Liver (tissue), 9 donors: Measurements from ENCODE around the gene PTK6. TPM values are rescaled to one million over a fixed set of nuclear protein-coding genes. Genes with fewer than 3 reads are reported as not detected.

Source experiments
- DNase-seq: peaks from one replicate; pipeline ENCODE4 v3.0.0-alpha.2; 2017; ENCODE audit warnings: low spot score
- H3K27ac ChIP-seq, 2 donors: one replicate each; pipeline ENCODE4 v1.7.0; 2013; ENCODE audit warnings: inconsistent platforms in 2 of 2, low read length in 2 of 2, control low read depth in 1 of 2, low read depth in 1 of 2, mild to moderate bottlenecking in 1 of 2
- H3K27me3 ChIP-seq, 4 donors: one replicate each; pipeline versions ENCODE4 v1.6.1 to v1.7.0; 2013; ENCODE audit warnings: low read length in 3 of 4, inconsistent platforms in 1 of 4, mild to moderate bottlenecking in 1 of 4, moderate library complexity in 1 of 4; ENCODE audit not compliant: control insufficient read depth in 4 of 4, insufficient read depth in 4 of 4
- H3K36me3 ChIP-seq, 4 donors: one replicate each; pipeline versions ENCODE4 v1.6.1 to v1.7.0; 2013; ENCODE audit warnings: low read length in 3 of 4, mild to moderate bottlenecking in 3 of 4, low read depth in 1 of 4, moderate library complexity in 1 of 4; ENCODE audit not compliant: control insufficient read depth in 4 of 4, insufficient read depth in 3 of 4
- H3K4me1 ChIP-seq, 4 donors: one replicate each; pipeline versions ENCODE4 v1.6.1 to v1.7.0; 2013; ENCODE audit warnings: low read length in 3 of 4, mild to moderate bottlenecking in 3 of 4, moderate library complexity in 1 of 4; ENCODE audit not compliant: control insufficient read depth in 4 of 4, insufficient read depth in 4 of 4
- H3K4me3 ChIP-seq, 3 donors: one replicate each; pipeline versions ENCODE4 v1.6.1 to v1.7.0; 2013; ENCODE audit warnings: low read length in 3 of 3, control low read depth in 1 of 3, low read depth in 1 of 3, mild to moderate bottlenecking in 1 of 3
- H3K9ac ChIP-seq, 2 donors: one replicate each; pipeline ENCODE4 v1.7.0; 2013; ENCODE audit warnings: low read length in 2 of 2, mild to moderate bottlenecking in 2 of 2, moderate library complexity in 2 of 2, control low read depth in 1 of 2, low read depth in 1 of 2
- H3K9me3 ChIP-seq, 4 donors: one replicate each; pipeline versions ENCODE4 v1.6.1 to v1.7.0; 2013; ENCODE audit warnings: low read length in 3 of 4; ENCODE audit not compliant: control insufficient read depth in 4 of 4
- EGR1 ChIP-seq, 2 donors: IDR thresholded peaks; 2 replicates each; pipeline ENCODE4 v1.6.1; 2016 to 2018; ENCODE audit warnings: antibody characterized with exemption in 2 of 2, low read depth in 2 of 2
- FOXA1 ChIP-seq: IDR thresholded peaks from 2 replicates; pipeline ENCODE4 v1.6.1; 2016; ENCODE audit warnings: antibody characterized with exemption
- FOXA2 ChIP-seq: IDR thresholded peaks from 2 replicates; pipeline ENCODE4 v1.6.1; 2016; ENCODE audit warnings: antibody characterized with exemption
- GABPA ChIP-seq, 2 donors: IDR thresholded peaks in 1 of 2; conservative IDR thresholded peaks in 1 of 2; 2 replicates each; pipeline ENCODE4 v1.6.1; 2016; ENCODE audit warnings: antibody characterized with exemption in 2 of 2, mild to moderate bottlenecking in 1 of 2, moderate library complexity in 1 of 2
- HNF4A ChIP-seq, 2 donors: conservative IDR thresholded peaks; 2 replicates each; pipeline ENCODE4 v1.6.1; 2016; ENCODE audit warnings: antibody characterized with exemption in 2 of 2, mild to moderate bottlenecking in 2 of 2
- HNF4G ChIP-seq: IDR thresholded peaks from 2 replicates; pipeline ENCODE4 v1.6.1; 2016; ENCODE audit warnings: antibody characterized with exemption
- JUND ChIP-seq, 2 donors: IDR thresholded peaks; 2 replicates each; pipeline ENCODE4 v1.6.1; 2016; ENCODE audit warnings: antibody characterized with exemption in 2 of 2
- NR2F2 ChIP-seq: IDR thresholded peaks from 2 replicates; pipeline ENCODE4 v1.6.1; 2016; ENCODE audit warnings: antibody characterized with exemption
- RAD21 ChIP-seq, 2 donors: IDR thresholded peaks; 2 replicates each; pipeline ENCODE4 v1.6.1; 2016; ENCODE audit warnings: antibody characterized with exemption in 2 of 2, mild to moderate bottlenecking in 2 of 2
- RXRA ChIP-seq, 2 donors: IDR thresholded peaks; 2 replicates each; pipeline ENCODE4 v1.6.1; 2017 to 2018; ENCODE audit warnings: antibody characterized with exemption in 2 of 2, mild to moderate bottlenecking in 1 of 2
- SP1 ChIP-seq: IDR thresholded peaks from 2 replicates; pipeline ENCODE4 v1.6.1; 2018; ENCODE audit warnings: antibody characterized with exemption, mild to moderate bottlenecking
- TAF1 ChIP-seq: conservative IDR thresholded peaks from 2 replicates; pipeline ENCODE4 v1.6.1; 2016; ENCODE audit warnings: antibody characterized with exemption, mild to moderate bottlenecking
- YY1 ChIP-seq: IDR thresholded peaks from 2 replicates; pipeline ENCODE4 v1.6.1; 2016; ENCODE audit warnings: antibody characterized with exemption, mild to moderate bottlenecking
- WGBS: extraction: QIAGEN DNeasy Blood & Tissue Kit; methylation state at CpG from one replicate; pipeline ENCODE4 v1.1.7; 2013; 5-methylcytosine and 5-hydroxymethylcytosine counted together
- polyA plus RNA-seq, 2 donors: library from polyadenylated mRNA; stranded (reverse) in 1 of 2; unstranded in 1 of 2; fragments of 200-250 nt in 1 of 2; fragments of >200 nt in 1 of 2; fragmentation: Nextera tagmentation in 1 of 2; extraction: Ambion mirVana in 1 of 2; gene quantifications; one replicate each; pipeline versions ENCODE4 v1.2.1 to v1.2.3, GENCODE V29; 2013 to 2015
- total RNA-seq, 2 donors: library from RNA; depleted of rRNA; stranded (reverse); fragments of >200 nt; gene quantifications; one replicate each; pipeline ENCODE4 v1.2.3, GENCODE V29; 2014
- TF ChIP-seq, protein P1 (sequence below): fragments of 150-350 bp; IDR thresholded peaks from 2 replicates; pipeline ENCODE4 v1.5.1; 2017; ENCODE audit warnings: improper control_type of control experiment, low read depth, low read length; ENCODE audit not compliant: missing input control
- TF ChIP-seq, protein P2 (sequence below): IDR thresholded peaks from 2 replicates; pipeline ENCODE4 v1.6.1; 2016; ENCODE audit warnings: antibody characterized with exemption
- TF ChIP-seq, protein P3 (sequence below): IDR thresholded peaks from 2 replicates; pipeline ENCODE4 v1.6.1; 2016; ENCODE audit warnings: antibody characterized with exemption
- TF ChIP-seq, protein P4 (sequence below): IDR thresholded peaks from 2 replicates; pipeline ENCODE4 v1.6.1; 2016; ENCODE audit warnings: antibody characterized with exemption, mild to moderate bottlenecking
- TF ChIP-seq, protein P5 (sequence below): IDR thresholded peaks from 2 replicates; pipeline ENCODE4 v1.6.1; 2016; ENCODE audit warnings: antibody characterized with exemption
- donor health status: healthy.
- donor health status: healthy.
- donor health status: healthy.
- donor health status: healthy.
- donor health status: healthy.

PTK6 gene
- 1 to 10 TPM in 1 of 2 donors, under 1 TPM in 1; 0.05 to 1.2 TPM for total RNA-seq
- under 1 TPM; 0.11 to 0.36 TPM for polyA plus RNA-seq

DNA sequence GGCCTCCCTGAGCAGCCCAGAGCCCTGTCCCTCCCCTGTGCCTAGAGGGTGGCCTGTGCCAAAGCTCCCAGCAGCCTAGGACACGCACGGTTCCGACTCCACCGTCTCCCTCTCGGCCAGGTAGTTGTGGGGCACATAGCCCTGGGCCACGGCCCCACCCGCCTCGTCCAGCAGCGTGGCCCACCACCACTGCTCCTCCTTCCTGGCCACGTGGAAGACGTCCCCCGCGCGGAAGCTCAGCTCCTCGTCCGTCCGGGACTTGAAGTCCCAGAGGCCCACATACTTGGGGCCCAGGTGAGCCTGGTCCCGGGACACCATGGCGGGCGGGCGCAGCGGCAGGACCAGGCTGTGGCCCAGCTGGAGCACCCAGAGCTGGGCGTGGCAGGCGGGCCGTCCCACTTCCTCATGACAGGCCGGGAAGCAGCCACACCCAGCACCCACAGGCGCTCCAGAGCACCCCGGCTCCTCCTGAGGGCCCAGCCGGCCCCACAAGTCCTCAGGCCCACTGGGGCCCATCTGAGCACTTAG lies at the start of gene PTK6:
TSS of gene PTK6 (minus strand) at position 380 of the 528 bp plus-strand sequence. CDS start at position 318, 62 bp downstream.
- no peaks in the 10 kb centered on the region for H3K9me3 ChIP-seq

DNA sequence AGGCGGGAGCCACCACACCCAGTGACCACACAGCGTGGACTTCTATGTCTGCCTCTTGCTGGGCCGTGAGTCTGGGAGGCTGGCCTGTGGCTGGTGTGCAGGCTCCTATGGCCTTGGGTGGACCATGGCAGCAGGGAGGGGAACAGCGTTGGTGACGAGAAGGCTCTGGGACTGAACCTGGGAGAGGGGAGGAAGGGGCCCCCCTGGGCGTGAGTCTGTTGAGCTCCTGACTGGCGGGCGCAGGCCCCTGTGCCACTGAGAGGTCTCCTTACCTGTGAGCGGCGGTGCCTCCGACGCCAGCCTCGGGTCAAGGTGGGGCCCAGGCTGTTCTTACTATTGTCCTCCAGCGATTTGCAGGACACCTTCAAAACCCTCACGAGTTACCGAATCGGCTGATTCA lies 49.6 kb upstream of the PTK6 start:
- Histone ChIP-seq H3K4me1 (no peaks in the 10 kb centered on the region), H3K27ac (no peak overlapping the region), H3K36me3 (peaks cover 0 to 24% (median 9%) of the 10 kb centered on the region in 4 donors), H3K9me3 (no peaks in the 10 kb centered on the region), H3K27me3 (no peaks in the 10 kb centered on the region), H3K4me3 (no peak overlapping the region), H3K9ac (no peak overlapping the region)
- WGBS, result 96% methylated on average over 17 of the region's 17 CpGs
- TF ChIP-seq, protein P1, sequence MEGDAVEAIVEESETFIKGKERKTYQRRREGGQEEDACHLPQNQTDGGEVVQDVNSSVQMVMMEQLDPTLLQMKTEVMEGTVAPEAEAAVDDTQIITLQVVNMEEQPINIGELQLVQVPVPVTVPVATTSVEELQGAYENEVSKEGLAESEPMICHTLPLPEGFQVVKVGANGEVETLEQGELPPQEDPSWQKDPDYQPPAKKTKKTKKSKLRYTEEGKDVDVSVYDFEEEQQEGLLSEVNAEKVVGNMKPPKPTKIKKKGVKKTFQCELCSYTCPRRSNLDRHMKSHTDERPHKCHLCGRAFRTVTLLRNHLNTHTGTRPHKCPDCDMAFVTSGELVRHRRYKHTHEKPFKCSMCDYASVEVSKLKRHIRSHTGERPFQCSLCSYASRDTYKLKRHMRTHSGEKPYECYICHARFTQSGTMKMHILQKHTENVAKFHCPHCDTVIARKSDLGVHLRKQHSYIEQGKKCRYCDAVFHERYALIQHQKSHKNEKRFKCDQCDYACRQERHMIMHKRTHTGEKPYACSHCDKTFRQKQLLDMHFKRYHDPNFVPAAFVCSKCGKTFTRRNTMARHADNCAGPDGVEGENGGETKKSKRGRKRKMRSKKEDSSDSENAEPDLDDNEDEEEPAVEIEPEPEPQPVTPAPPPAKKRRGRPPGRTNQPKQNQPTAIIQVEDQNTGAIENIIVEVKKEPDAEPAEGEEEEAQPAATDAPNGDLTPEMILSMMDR, result no peak
- TF ChIP-seq TAF1, result no peak
- no peak for TF ChIP-seq FOXA1
- no peak for TF ChIP-seq JUND (IDR thresholded peaks at IDR 0.05)
- TF ChIP-seq, protein P2, sequence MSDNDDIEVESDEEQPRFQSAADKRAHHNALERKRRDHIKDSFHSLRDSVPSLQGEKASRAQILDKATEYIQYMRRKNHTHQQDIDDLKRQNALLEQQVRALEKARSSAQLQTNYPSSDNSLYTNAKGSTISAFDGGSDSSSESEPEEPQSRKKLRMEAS, result no peak
- no peak for TF ChIP-seq NR2F2
- TF ChIP-seq RXRA (IDR thresholded peaks at IDR 0.05), result no peak
- TF ChIP-seq HNF4A (conservative IDR thresholded peaks at IDR 0.05), result no peak
- TF ChIP-seq EGR1 (IDR thresholded peaks at IDR 0.05; ENCODE audit: low read depth in 2 of 2), result no peak
- no peak for TF ChIP-seq GABPA (IDR thresholded peaks at IDR 0.05 in 1 of 2, conservative IDR thresholded peaks at IDR 0.05 in 1 of 2)
- TF ChIP-seq, protein P3, sequence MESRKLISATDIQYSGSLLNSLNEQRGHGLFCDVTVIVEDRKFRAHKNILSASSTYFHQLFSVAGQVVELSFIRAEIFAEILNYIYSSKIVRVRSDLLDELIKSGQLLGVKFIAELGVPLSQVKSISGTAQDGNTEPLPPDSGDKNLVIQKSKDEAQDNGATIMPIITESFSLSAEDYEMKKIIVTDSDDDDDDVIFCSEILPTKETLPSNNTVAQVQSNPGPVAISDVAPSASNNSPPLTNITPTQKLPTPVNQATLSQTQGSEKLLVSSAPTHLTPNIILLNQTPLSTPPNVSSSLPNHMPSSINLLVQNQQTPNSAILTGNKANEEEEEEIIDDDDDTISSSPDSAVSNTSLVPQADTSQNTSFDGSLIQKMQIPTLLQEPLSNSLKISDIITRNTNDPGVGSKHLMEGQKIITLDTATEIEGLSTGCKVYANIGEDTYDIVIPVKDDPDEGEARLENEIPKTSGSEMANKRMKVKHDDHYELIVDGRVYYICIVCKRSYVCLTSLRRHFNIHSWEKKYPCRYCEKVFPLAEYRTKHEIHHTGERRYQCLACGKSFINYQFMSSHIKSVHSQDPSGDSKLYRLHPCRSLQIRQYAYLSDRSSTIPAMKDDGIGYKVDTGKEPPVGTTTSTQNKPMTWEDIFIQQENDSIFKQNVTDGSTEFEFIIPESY, result no peak
- TF ChIP-seq FOXA2, result no peak
- TF ChIP-seq, protein P4, sequence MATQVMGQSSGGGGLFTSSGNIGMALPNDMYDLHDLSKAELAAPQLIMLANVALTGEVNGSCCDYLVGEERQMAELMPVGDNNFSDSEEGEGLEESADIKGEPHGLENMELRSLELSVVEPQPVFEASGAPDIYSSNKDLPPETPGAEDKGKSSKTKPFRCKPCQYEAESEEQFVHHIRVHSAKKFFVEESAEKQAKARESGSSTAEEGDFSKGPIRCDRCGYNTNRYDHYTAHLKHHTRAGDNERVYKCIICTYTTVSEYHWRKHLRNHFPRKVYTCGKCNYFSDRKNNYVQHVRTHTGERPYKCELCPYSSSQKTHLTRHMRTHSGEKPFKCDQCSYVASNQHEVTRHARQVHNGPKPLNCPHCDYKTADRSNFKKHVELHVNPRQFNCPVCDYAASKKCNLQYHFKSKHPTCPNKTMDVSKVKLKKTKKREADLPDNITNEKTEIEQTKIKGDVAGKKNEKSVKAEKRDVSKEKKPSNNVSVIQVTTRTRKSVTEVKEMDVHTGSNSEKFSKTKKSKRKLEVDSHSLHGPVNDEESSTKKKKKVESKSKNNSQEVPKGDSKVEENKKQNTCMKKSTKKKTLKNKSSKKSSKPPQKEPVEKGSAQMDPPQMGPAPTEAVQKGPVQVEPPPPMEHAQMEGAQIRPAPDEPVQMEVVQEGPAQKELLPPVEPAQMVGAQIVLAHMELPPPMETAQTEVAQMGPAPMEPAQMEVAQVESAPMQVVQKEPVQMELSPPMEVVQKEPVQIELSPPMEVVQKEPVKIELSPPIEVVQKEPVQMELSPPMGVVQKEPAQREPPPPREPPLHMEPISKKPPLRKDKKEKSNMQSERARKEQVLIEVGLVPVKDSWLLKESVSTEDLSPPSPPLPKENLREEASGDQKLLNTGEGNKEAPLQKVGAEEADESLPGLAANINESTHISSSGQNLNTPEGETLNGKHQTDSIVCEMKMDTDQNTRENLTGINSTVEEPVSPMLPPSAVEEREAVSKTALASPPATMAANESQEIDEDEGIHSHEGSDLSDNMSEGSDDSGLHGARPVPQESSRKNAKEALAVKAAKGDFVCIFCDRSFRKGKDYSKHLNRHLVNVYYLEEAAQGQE, result no peak
- TF ChIP-seq HNF4G, result no peak
- TF ChIP-seq, protein P5, sequence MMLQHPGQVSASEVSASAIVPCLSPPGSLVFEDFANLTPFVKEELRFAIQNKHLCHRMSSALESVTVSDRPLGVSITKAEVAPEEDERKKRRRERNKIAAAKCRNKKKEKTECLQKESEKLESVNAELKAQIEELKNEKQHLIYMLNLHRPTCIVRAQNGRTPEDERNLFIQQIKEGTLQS, result no peak
- no peak for TF ChIP-seq SP1
- no peak for TF ChIP-seq RAD21 (IDR thresholded peaks at IDR 0.05)
- no peak for TF ChIP-seq YY1
- DNase-seq, result no peak

More for the DNA sequence above, at the start of gene PTK6:
- no peak for DNase-seq
- Histone ChIP-seq H3K27ac (peak within 1 kb of the TSS; percentile 57 to 63), H3K4me1 (peaks cover 10 to 28% (median 19%) of the 10 kb centered on the region in 4 donors), H3K9ac (peak within 1 kb of the TSS in 1 of 2 donors; percentile 56), H3K4me3 (peak within 1 kb of the TSS in 2 of 3 donors; percentile 33 to 40), H3K36me3 (no peaks in the 10 kb centered on the region), H3K27me3 (no peaks in the 10 kb centered on the region)
- WGBS, result 71% methylated on average over 29 of the region's 29 CpGs
- TF ChIP-seq RAD21 (IDR thresholded peaks at IDR 0.05) (no peak), HNF4G (no peak), TAF1 (no peak), NR2F2 (no peak)
- TF ChIP-seq, protein P3, result no peak
- TF ChIP-seq, protein P5, result no peak
